HS-27A (cell line): Measurements from ENCODE around the gene OR9G4.

Experiments used
- DNase-seq: peaks from one replicate; pipeline ENCODE4 v3.0.0-alpha.2; 2012; ENCODE audit warnings: low read depth, missing footprints

Gene OR9G4

GRCh38 chr11:56748597-56748996 is at the start of gene OR9G4:
OR9G4 (minus strand) TSS chr11:56748697; CDS start chr11:56743766, 4,931 bp downstream.
- no peak for DNase-seq

DNA sequence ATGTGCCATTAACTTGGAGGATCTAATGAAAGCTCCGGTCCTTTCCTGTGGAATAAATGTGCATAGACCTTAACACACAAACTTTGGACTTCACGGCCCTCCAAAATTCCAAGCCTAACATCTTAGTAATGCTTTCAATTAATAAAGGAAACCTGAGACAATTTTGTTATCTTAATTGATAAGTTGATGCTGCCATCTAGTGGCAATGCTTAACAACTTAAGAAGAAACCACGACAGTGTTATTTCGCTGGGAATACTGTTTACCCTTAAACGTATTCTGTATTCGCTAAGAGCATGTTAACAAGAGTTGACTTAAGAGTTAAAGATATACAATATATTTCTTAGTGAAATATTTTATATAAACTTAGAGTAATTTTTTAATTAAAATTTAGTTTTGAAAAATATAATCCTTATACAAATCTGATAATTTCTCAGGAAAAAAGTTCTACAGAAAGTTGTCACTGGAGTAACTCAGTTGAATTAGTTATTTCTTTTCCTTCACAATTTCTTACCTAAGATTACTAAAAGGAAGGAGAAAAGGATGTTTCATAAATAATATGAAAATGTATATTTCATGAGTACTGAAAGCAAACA is 35.0 kb upstream of the OR9G4 start:
- peak; percentile 5 for DNase-seq

DNA sequence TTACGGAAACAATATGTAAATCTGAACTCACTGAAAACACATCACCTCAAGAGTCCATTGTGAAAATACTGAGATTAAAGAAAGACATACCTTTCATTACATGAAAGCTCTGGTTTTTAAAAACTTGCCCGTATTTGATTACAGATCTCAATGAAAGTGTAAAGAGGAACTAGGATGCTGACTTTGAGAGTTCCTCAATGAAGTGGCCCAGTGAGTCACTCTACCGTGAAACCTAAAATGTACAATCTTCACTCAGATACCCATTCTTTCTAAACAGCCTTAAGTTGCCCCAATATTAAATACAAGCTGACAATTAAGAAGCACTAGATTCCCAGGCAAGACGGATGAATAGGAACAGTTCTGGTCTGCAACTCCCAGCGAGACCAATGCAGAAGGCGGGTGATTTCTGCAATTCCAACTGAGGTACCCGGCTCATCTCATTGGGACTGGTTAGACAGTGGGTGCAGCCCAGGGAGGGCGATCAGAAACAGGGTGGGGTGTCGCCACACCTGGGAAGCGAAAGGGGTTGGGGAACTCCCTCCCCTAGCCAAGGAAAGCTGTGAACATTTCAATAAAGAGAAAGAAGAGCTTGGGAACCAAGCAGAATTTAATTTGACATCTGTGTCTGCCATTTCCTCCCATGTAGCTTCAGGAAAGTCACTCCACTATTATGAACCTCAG is 33.8 kb upstream of the OR9G4 start:
- no peak for DNase-seq

- no peak for DNase-seq
Observed at GRCh38 chr11:56776809-56777208, 28.3 kb upstream of the OR9G4 start.

DNA sequence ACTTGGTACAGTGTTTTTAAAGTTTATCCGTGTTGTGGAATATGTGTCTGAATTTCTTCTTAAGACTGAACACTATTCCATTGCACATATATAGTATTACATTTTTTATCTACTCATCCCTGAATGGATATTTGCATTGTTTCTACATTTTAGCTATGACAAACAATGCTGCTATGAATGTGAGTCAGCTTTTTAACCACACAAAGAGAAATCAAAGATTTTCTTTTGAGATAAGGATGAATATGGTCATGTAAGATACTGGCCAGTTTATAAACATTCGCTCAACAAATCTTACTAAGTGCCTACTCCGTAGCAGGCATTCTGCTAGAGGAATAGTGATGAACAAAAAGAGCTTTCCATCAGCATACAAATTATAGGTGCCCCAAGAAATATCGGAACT is 16.5 kb upstream of the OR9G4 start:
- no peak for DNase-seq

GRCh38 chr11:56751480-56751879 is 3.0 kb upstream of the OR9G4 start:
- no peak for DNase-seq

DNA sequence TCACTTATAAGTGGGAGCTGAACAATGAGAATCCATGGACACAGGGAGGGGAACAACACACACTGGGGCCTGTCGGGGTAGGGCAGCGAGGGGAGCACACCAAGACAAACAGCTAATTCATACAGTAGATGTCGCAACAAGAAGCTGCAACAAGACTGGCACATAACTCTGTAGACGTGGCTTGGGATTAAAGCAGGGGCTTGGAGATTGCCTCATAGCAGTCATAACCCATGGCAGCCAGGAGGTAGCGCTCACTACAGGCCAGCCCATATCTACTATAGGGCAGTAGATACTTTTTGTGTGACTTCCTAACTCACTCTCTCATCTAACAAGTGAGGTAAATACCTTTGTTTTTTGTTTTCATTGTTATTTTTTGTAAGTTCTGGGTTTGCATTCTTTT is 1.7 kb upstream of the OR9G4 start:
- no peak for DNase-seq

- DNase-seq: no peak
Observed at GRCh38 chr11:56740886-56741285, 7.6 kb downstream of the OR9G4 start.

DNA sequence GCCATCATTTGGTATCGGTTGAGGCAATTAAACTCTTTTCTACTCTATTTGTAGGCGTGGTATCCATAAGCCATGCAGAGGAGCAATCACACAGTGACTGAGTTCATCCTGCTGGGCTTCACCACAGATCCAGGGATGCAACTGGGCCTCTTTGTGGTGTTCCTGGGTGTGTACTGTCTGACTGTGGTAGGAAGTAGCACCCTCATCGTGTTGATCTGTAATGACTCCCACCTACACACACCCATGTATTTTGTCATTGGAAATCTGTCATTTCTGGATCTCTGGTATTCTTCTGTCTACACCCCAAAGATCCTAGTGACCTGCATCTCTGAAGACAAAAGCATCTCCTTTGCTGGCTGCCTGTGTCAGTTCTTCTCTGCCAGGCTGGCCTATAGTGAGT is 8.4 kb downstream of the OR9G4 start:
- DNase-seq: no peak

DNA sequence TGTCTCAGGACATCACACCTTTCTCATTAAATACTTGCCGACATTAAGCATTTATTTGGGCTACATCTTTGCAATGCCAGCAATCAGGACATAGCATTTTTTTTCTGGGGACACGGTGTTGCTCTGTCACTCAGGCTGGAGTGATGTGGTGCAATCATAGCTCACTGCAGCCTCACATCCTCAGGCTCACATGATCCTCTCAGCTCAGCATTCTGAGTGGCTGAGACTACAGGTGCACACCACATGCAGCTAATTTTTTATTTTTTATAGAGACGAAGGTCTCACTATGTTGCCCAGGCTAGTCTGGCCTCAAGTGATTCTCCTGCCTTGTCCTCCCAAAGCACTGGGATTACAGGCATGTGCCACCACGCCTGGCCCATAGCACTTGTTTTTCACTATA is 28.0 kb downstream of the OR9G4 start:
- DNase-seq: no peak

DNA sequence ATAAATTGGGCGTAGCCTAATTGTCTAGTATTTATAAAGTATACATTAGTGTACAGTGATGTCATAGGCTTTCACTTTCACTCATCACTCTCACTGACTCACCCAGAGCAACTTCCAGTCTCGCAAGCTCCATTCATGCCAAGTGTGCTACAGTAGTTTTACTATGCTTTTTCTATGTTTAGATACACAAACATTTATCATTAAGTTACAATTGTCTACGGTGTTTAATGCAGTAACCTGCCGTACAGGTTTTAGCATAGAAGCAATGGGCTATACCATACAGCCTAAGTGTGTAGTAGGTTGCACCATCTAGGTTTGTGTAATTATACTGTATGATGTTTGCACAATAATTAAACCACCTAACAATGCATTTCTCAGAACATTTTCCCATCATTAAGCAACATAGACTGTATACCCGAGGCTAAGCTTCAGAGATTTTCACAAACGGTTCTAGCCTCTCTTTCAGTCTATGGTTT is 32.1 kb downstream of the OR9G4 start:
- no peak for DNase-seq

DNA sequence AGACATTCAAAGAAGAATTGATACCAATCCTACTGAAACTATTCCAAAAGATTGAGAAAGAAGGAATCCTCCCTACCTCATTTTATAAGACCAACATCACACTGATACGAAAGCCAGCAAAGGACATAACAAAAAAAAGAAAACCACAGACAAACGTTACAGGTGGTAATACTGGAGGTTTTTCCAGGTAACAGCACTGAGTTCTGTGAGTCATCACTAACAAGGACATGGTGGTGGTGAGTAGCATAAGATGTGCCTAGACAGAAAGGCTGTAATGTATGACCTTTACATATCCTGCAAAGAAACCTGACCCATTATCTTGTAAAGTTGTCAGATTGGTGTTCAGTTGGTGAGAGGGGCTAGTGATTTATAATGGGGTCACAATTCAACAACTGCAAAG is 34.3 kb downstream of the OR9G4 start:
- no peak for DNase-seq

DNA sequence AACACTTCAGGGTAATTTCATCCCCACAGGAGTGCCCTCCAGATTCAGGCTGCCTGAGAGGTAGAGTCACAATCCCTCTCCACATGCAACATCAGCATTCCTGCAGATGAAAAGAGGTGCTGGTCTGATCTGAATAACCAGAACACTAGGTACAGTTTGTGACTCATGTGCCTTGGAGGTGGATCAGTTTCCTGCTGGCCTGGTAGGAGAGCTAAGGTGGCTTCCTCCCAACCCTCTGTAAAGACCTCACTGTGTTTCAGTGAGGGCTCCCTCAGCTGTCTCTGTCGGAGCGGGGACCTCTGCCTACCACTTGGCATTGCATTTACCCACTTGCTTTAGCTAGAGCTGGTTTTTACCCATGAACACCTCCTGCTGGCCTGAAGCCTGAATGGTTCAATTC is 42.0 kb downstream of the OR9G4 start:
- no peak for DNase-seq

DNA sequence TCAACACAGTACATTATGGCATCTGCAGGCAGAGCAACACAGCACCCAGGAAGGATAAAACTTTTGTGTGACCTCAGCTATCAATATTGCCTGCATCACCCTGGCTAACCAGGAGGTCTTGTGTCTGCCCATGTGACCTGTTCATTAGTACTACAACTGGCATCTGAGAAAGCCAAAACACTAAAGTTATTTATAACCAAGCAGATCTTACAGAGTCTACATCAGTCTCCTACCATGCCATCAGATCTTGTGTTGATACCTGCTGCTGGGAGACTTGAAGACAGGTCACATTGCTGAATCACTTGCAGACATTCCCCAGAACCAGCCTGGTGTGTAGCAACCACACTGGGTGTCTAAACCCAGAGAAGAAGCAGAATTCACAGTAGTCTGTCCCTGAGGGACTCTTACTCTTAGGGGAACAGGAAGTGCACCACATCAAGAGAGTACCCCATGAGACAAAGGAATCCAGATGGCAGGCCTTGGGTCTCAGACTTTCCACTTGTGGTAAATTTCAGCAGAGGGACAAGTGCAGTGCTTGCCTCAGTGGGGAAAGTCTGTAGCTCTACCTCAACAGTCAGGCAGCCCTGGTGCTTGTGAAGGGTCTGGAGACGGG is 42.6 kb downstream of the OR9G4 start:
- no peak for DNase-seq

DNA sequence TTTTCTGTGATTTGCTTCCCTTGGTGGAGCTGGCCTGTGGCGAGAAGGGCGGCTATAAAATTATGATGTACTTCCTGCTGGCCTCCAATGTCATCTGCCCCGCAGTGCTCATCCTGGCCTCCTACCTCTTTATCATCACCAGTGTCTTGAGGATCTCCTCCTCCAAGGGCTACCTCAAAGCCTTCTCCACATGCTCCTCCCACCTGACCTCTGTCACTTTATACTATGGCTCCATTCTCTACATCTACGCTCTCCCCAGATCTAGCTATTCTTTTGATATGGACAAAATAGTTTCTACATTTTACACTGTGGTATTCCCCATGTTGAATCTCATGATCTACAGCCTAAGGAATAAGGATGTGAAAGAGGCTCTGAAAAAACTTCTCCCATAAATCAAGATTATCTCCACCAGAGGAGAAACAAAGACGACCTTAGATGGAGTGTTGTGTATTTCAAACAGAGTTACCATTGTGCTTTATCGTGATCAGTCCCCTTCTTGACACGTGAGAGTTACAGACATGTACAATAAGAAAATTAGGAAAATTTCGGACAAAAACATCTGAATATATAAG is 47.5 kb downstream of the OR9G4 start:
- no peak for DNase-seq

GRCh38 chr11:56700242-56700913 is 48.1 kb downstream of the OR9G4 start:
- DNase-seq: no peak

DNA sequence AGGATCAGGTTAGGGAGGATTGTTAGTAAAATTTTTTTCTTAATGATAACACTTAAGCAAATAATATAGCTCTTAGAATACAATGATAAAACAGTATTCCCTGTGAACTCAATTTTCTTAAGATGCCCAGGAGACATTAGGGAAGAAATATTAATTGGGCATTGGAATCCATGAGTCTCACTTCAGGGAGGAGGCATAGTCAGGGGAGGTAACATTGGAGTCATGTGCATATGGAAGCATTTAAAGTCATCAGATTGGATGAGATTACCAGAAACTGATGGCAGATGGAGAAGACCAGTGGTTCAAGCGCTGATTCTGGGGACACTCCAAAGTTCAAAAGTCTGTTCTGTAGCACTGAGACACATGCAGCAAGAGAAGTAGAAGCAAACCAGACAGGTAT is 49.7 kb downstream of the OR9G4 start, which contains the start of gene OR9G1:
Gene OR9G1, plus strand, starts transcription at position 301 of the 400 bp plus-strand sequence. CDS start 1,293 bp downstream, outside the sequence.
- no peak for DNase-seq

DNA sequence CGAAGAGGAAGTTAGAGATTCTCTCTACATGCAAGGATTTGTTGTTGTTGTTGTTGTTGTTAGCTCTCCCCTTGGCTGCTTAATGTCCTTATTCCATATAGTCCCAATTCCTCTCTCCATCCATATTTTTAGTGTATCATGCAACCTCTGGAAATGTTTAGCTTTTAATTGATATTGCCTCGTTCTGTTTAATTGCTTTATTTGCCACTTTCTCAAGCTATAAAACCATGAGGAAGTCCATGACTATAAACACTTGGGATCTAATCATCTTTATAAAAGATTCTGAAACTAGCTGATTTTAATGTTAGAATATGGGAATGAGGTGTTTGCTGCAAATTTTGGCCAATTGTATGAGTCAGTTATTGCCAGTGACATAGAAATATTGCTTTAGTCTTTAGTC is 55.1 kb downstream of the OR9G4 start:
- no peak for DNase-seq
